GM12878 (cell line): ENCODE results near the gene TNNT3. TPM values are rescaled to one million over a fixed set of nuclear protein-coding genes. Genes with fewer than 3 reads are reported as not detected.

Experiments
- ATAC-seq: fragments of 200-7000 bp; cut with Tn5 transposase; 3 replicates; pipeline ENCODE4 v1.9.1; 2020; ENCODE audit warnings: mild to moderate bottlenecking, moderate library complexity
- BruUV-seq: library from RNA; stranded (reverse); fragments of 400-500 nt; replicated peaks from 2 replicates; lab custom pipeline; 2021; lab: Mats Ljungman, UMichigan
- CTCF ChIA-PET: fragments of 300-600 bp; sonication (Branson Sonifier 250); formaldehyde crosslinking; extraction: SDS; loops from one replicate; lab custom pipeline; 2021; ENCODE audit warnings: inconsistent platforms; lab: Yijun Ruan, JAX
- POLR2A ChIA-PET: fragments of 350-600 bp; formaldehyde crosslinking; extraction: SDS; loops from one replicate; lab custom pipeline; 2021; ENCODE audit warnings: inconsistent platforms; lab: Charles Lee
- RAD21 ChIA-PET: fragments of 300-600 bp; sonication (Branson Sonifier 250); formaldehyde crosslinking; loops from one replicate; lab custom pipeline; 2023; ENCODE audit warnings: antibody characterized with exemption; ENCODE audit not compliant: unreplicated experiment; lab: Charles Lee
- SMC1A ChIA-PET: fragments of 300-600 bp; sonication (Branson Sonifier 250); formaldehyde crosslinking; loops from one replicate; lab custom pipeline; 2023; ENCODE audit not compliant: unreplicated experiment, uncharacterized antibody; lab: Charles Lee
- DNase-seq: peaks from one replicate; pipeline ENCODE4 v3.0.0-alpha.2; 2011; ENCODE audit warnings: low read depth, low spot score
- FAIRE-seq: peaks from 3 replicates; lab custom pipeline; 2011; peaks lifted over from hg19 to GRCh38; lab: Jason Lieb, UNC
- H2AFZ ChIP-seq: 2 replicates; pipeline ENCODE4 v1.6.0; 2011; ENCODE audit warnings: low read depth, low read length, control low read depth; ENCODE audit not compliant: control insufficient read depth
- H3K27ac ChIP-seq: 2 replicates; pipeline ENCODE4 v1.5.1; 2011; ENCODE audit warnings: control low read depth; ENCODE audit not compliant: control insufficient read depth, insufficient read depth
- H3K27me3 ChIP-seq, 2 experiments: replicated peaks in 1 of 2; 2 replicates each; pipeline versions ENCODE4 v1.6.0 to v1.6.1; 2011; ENCODE audit warnings: low read length in 1 of 2; ENCODE audit not compliant: control insufficient read depth in 2 of 2, insufficient read depth in 2 of 2
- H3K36me3 ChIP-seq, 2 experiments: 2 replicates each; pipeline ENCODE4 v1.5.1; 2011; ENCODE audit warnings: low read length in 1 of 2; ENCODE audit not compliant: control insufficient read depth in 2 of 2, insufficient read depth in 2 of 2
- H3K4me1 ChIP-seq: 2 replicates; pipeline ENCODE4 v1.6.1; 2011; ENCODE audit warnings: mild to moderate bottlenecking, low read length, moderate library complexity, mixed read lengths; ENCODE audit not compliant: control insufficient read depth, insufficient read depth
- H3K4me2 ChIP-seq: 2 replicates; pipeline ENCODE4 v1.6.0; 2011; ENCODE audit warnings: control low read depth; ENCODE audit not compliant: control insufficient read depth, insufficient read depth
- H3K4me3 ChIP-seq: fragments of 200-600 bp; sonication (generic); 2 replicates; pipeline ENCODE4 v1.5.1; 2016
- H3K79me2 ChIP-seq: 2 replicates; pipeline ENCODE4 v1.6.0; 2011; ENCODE audit warnings: low read length; ENCODE audit not compliant: control insufficient read depth, insufficient read depth
- H3K9ac ChIP-seq: 2 replicates; pipeline ENCODE4 v1.8.0; 2011; ENCODE audit warnings: low read length, control low read depth, mixed read lengths; ENCODE audit not compliant: control insufficient read depth, insufficient read depth
- H3K9me3 ChIP-seq: replicated peaks from 3 replicates; pipeline ENCODE4 v1.5.1; 2011; ENCODE audit warnings: mild to moderate bottlenecking, low read length; ENCODE audit not compliant: control insufficient read depth, insufficient read depth
- H4K20me1 ChIP-seq: 2 replicates; pipeline ENCODE4 v1.6.0; 2011; ENCODE audit not compliant: control insufficient read depth, insufficient read depth
- ATF7 ChIP-seq: fragments of 450-650 bp; IDR thresholded peaks from 2 replicates; pipeline ENCODE4 v1.6.1; 2016; ENCODE audit warnings: low read depth, mild to moderate bottlenecking
- BCL11A ChIP-seq: IDR thresholded peaks from 2 replicates; pipeline ENCODE4 v1.6.1; 2011; ENCODE audit warnings: low read depth, low read length
- BCLAF1 ChIP-seq: fragments of 450-650 bp; IDR thresholded peaks from 2 replicates; pipeline ENCODE4 v1.6.1; 2017; ENCODE audit warnings: antibody characterized with exemption, mild to moderate bottlenecking, moderate library complexity
- CHD1 ChIP-seq: IDR thresholded peaks from 2 replicates; pipeline ENCODE4 v1.6.1; 2012; ENCODE audit warnings: low read depth, low read length, improper control_type of control experiment
- CHD2 ChIP-seq: IDR thresholded peaks from 2 replicates; pipeline ENCODE4 v1.6.1; 2011; ENCODE audit warnings: low read depth, low read length, improper control_type of control experiment, borderline replicate concordance
- DPF2 ChIP-seq: fragments of 450-650 bp; IDR thresholded peaks from 2 replicates; pipeline ENCODE4 v1.6.1; 2017; ENCODE audit warnings: mild to moderate bottlenecking
- HDGF ChIP-seq: fragments of 450-650 bp; IDR thresholded peaks from 2 replicates; pipeline ENCODE4 v1.6.1; 2016; ENCODE audit warnings: antibody characterized with exemption
- IRF3 ChIP-seq: fragments of 450-650 bp; IDR thresholded peaks from 2 replicates; pipeline ENCODE4 v1.6.1; 2014; ENCODE audit warnings: mild to moderate bottlenecking
- NFIC ChIP-seq: IDR thresholded peaks from 2 replicates; pipeline ENCODE4 v1.6.1; 2012; ENCODE audit warnings: low read depth, mild to moderate bottlenecking, inconsistent platforms, low read length, moderate library complexity
- NKRF ChIP-seq: fragments of 450-650 bp; conservative IDR thresholded peaks from 2 replicates; pipeline ENCODE4 v1.6.1; 2017; ENCODE audit warnings: mild to moderate bottlenecking, moderate library complexity
- NR2C2 ChIP-seq: IDR thresholded peaks from 2 replicates; pipeline ENCODE4 v1.6.1; 2011; ENCODE audit warnings: borderline replicate concordance, low read depth; ENCODE audit not compliant: control insufficient read depth, insufficient read length
- POLR2AphosphoS5 ChIP-seq: IDR thresholded peaks from 2 replicates; pipeline ENCODE4 v1.6.1; 2011; ENCODE audit warnings: mild to moderate bottlenecking, low read length, inconsistent platforms
- SMAD5 ChIP-seq: IDR thresholded peaks from 2 replicates; pipeline ENCODE4 v1.6.1; 2016; ENCODE audit warnings: antibody characterized with exemption, low read depth
- SREBF2 ChIP-seq: IDR thresholded peaks from 2 replicates; pipeline ENCODE4 v1.6.1; 2012; ENCODE audit warnings: mild to moderate bottlenecking, low read length
- STAT3 ChIP-seq: IDR thresholded peaks from 2 replicates; pipeline ENCODE4 v1.6.1; 2011; ENCODE audit warnings: low read depth, low read length, improper control_type of control experiment
- SUZ12 ChIP-seq: fragments of 200-600 bp; sonication (generic); IDR thresholded peaks from one replicate; pipeline ENCODE4 v1.6.1; 2018; ENCODE audit warnings: antibody characterized with exemption, mild to moderate bottlenecking; ENCODE audit not compliant: unreplicated experiment
- TCF12 ChIP-seq: IDR thresholded peaks from 2 replicates; pipeline ENCODE4 v1.6.1; 2011; ENCODE audit warnings: low read depth, mild to moderate bottlenecking, low read length
- WGBS: methylation state at CpG from one replicate; pipeline ENCODE4 v1.1.6; 2016; ENCODE audit warnings: low lambda C conversion rate; ENCODE audit not compliant: insufficient replicate concordance, insufficient coverage; ENCODE audit errors: missing lambda C conversion rate; 5-methylcytosine and 5-hydroxymethylcytosine counted together
- in situ Hi-C: fragments of 300-500 bp; cut with MboI; formaldehyde crosslinking; loops from 9 replicates; pipeline ENCODE4 v1.14.3; 2018; ENCODE audit warnings: mixed read lengths
- intact Hi-C: fragments of 100-400 bp; cut with micrococcal nuclease; formaldehyde crosslinking; loops from one replicate; pipeline ENCODE4 v1.14.2; 2022; ENCODE audit not compliant: unreplicated experiment
- polyA plus RNA-seq, 11 experiments: library from polyadenylated mRNA; depleted of rRNA in 4 of 11; unstranded in 6 of 11; stranded (reverse) in 5 of 11; fragments of >200 nt; fragmentation: Nextera tagmentation in 4 of 11; fragmentation: Illumina TruSeq in 1 of 11; extraction: Ambion mirVana in 4 of 11; extraction: Trizol in 1 of 11; gene quantifications; 1 replicate in 1 of 11; 2 replicates in 10 of 11; pipeline versions ENCODE4 v1.2.1 to v1.2.3, GENCODE V29; 2011 to 2016; ENCODE audit warnings: inconsistent platforms in 2 of 11, missing spikeins in 2 of 11, low read depth in 1 of 11
- total RNA-seq, 4 experiments: library from RNA; depleted of rRNA in 3 of 4; stranded (reverse); fragments of >200 nt in 3 of 4; fragmentation: Illumina TruSeq in 1 of 4; extraction: Trizol in 1 of 4; gene quantifications; 2 replicates each; pipeline versions ENCODE4 v1.2.1 to v1.2.3, GENCODE V29; 2013 to 2021

The TNNT3 gene
- total and polyA plus RNA-seq, 10 of the 15 experiments (the other 5 are each of a cell fraction or from before 2014, with no cell fraction given), result 0.40 to 0.50 TPM; not detected in 8

GRCh38 chr11:1943977-1944376 is 24.5 kb downstream of the TNNT3 start:
- in situ Hi-C loops (no loop called here), intact Hi-C loops (no loop called here)
- CTCF ChIA-PET, result no interaction called here
- Histone ChIP-seq H3K27me3 (no peaks in the 10 kb centered on the region), H3K9ac (no peak overlapping the region), H4K20me1 (no peaks in the 10 kb centered on the region), H3K4me3 (no peak overlapping the region), H3K4me2 (no peak overlapping the region), H3K79me2 (no peaks in the 10 kb centered on the region), H3K9me3 (no peaks in the 10 kb centered on the region), H3K27ac (no peak overlapping the region), H2AFZ (no peak overlapping the region), H3K36me3 (no peaks in the 10 kb centered on the region), H3K4me1 (no peaks in the 10 kb centered on the region)
- SMC1A ChIA-PET, result no interaction called here
- TF ChIP-seq NKRF (no peak), ATF7 (no peak), POLR2AphosphoS5 (no peak), BCLAF1 (no peak), NFIC (no peak), IRF3 (no peak), HDGF (no peak), DPF2 (no peak), CHD1 (no peak), NR2C2 (no peak), STAT3 (no peak), SREBF2 (no peak), SUZ12 (no peak), BCL11A (no peak), SMAD5 (no peak), CHD2 (no peak), TCF12 (no peak)
- ATAC-seq (no peak), FAIRE-seq (no peak), DNase-seq (no peak)
- POLR2A ChIA-PET, result no interaction called here
- RAD21 ChIA-PET, result no interaction called here
- BruUV-seq, result no TSS peak
- WGBS, result 74% methylated on average over 9 of the region's 9 CpGs
